ENCODE results near the gene SARNP.
A peak's percentile ranks its signal among the peaks of the same experiment; 100 is the strongest.
"Not testable (repeated sequence)": the region's sequence is repeated elsewhere in the genome, so short reads cannot be mapped to it uniquely, and the experiment has no call there.

The SARNP gene

GRCh38 chr12:55839345-55840140 lies 22.0 kb upstream of the SARNP start:
- no peak for DNase-seq (ENCODE audit: low spot score)

- DNase-seq (ENCODE audit: low spot score): no peak
Observed at GRCh38 chr12:55838361-55838760, 20.8 kb upstream of the SARNP start.

GRCh38 chr12:55834400-55834799 lies 16.9 kb upstream of the SARNP start:
- DNase-seq (ENCODE audit: low spot score): not testable (repeated sequence)

GRCh38 chr12:55833056-55833455 lies 15.5 kb upstream of the SARNP start:
- DNase-seq (ENCODE audit: low spot score): no peak

GRCh38 chr12:55831447-55831815 lies 13.9 kb upstream of the SARNP start:
- DNase-seq (ENCODE audit: low spot score): no peak

- DNase-seq (ENCODE audit: low spot score): peak; percentile 58
Observed at GRCh38 chr12:55830601-55831446, 13.3 kb upstream of the SARNP start.

GRCh38 chr12:55829967-55830600 lies 12.6 kb upstream of the SARNP start:
- peak; percentile 40 for DNase-seq (ENCODE audit: low spot score)

- DNase-seq (ENCODE audit: low spot score): no peak
Observed at GRCh38 chr12:55828357-55828756, 10.8 kb upstream of the SARNP start.

GRCh38 chr12:55827806-55828205 lies 10.3 kb upstream of the SARNP start:
- no peak for DNase-seq (ENCODE audit: low spot score)

GRCh38 chr12:55824726-55825125 lies 7.2 kb upstream of the SARNP start:
- no peak for DNase-seq (ENCODE audit: low spot score)

- no peak for DNase-seq (ENCODE audit: low spot score)
Observed at GRCh38 chr12:55823419-55823818, 5.9 kb upstream of the SARNP start.

- no peak for DNase-seq (ENCODE audit: low spot score)
Observed at GRCh38 chr12:55822228-55822627, 4.7 kb upstream of the SARNP start.

- DNase-seq (ENCODE audit: low spot score): no peak
Observed at GRCh38 chr12:55820679-55821078, 3.2 kb upstream of the SARNP start.

GRCh38 chr12:55818886-55819285 lies 1.4 kb upstream of the SARNP start:
- no peak for DNase-seq (ENCODE audit: low spot score)

- DNase-seq (ENCODE audit: low spot score): no peak
Observed at GRCh38 chr12:55818140-55818728, 710 bp upstream of the SARNP start.

- DNase-seq (ENCODE audit: low spot score): peak; percentile 20
Observed at GRCh38 chr12:55816881-55817344, 611 bp downstream of the SARNP start.

- DNase-seq (ENCODE audit: low spot score): no peak
Observed at GRCh38 chr12:55815473-55815872, 2.1 kb downstream of the SARNP start.

- no peak for DNase-seq (ENCODE audit: low spot score)
Observed at GRCh38 chr12:55814257-55814656, 3.3 kb downstream of the SARNP start.

GRCh38 chr12:55812088-55812487 lies 5.4 kb downstream of the SARNP start:
- DNase-seq (ENCODE audit: low spot score): no peak

GRCh38 chr12:55809274-55809673 lies 8.2 kb downstream of the SARNP start:
- DNase-seq (ENCODE audit: low spot score): no peak

- DNase-seq (ENCODE audit: low spot score): no peak
Observed at GRCh38 chr12:55806982-55807381, 10.5 kb downstream of the SARNP start.

GRCh38 chr12:55797550-55797949 lies 20.0 kb downstream of the SARNP start:
- no peak for DNase-seq (ENCODE audit: low spot score)

Measured in hematopoietic multipotent progenitor cell treated with erythropoietin and hydrocortisone succinate and interleukin-3 and kit ligand, for 15 days (in vitro differentiated cells).